Omental fat pad (tissue), 4 donors: ENCODE measurements around the gene CDH3. TPM values are rescaled to one million over a fixed set of nuclear protein-coding genes. Genes with fewer than 3 reads are reported as not detected.
"Not testable (repeated sequence)": the region's sequence is repeated elsewhere in the genome, so short reads cannot be mapped to it uniquely, and the experiment has no call there.

Experiments used
- ATAC-seq: fragments of 150-250 bp; one replicate; pipeline ENCODE4 v1.9.1; 2016; ENCODE audit warnings: mild to moderate bottlenecking, moderate library complexity; ENCODE audit not compliant: low FRiP score
- DNase-seq: peaks from one replicate; pipeline ENCODE4 v3.0.0-alpha.2; 2019; ENCODE audit warnings: low spot score
- CTCF ChIP-seq, 3 donors: fragments of 450-650 bp; IDR thresholded peaks; one replicate each; pipeline ENCODE4 v1.5.1; 2016 to 2017; ENCODE audit warnings: antibody characterized with exemption in 3 of 3, mild to moderate bottlenecking in 3 of 3, moderate library complexity in 2 of 3
- total RNA-seq, 4 donors: library from RNA; depleted of rRNA; stranded (reverse); fragments of >200 nt; gene quantifications; one replicate each; pipeline ENCODE4 v1.1.0, GENCODE V29; 2016

The CDH3 gene
- total RNA-seq, 4 donors from 2014 or later = 8.3 to 22.4 (median 11.5) TPM; not detected in 1

DNA sequence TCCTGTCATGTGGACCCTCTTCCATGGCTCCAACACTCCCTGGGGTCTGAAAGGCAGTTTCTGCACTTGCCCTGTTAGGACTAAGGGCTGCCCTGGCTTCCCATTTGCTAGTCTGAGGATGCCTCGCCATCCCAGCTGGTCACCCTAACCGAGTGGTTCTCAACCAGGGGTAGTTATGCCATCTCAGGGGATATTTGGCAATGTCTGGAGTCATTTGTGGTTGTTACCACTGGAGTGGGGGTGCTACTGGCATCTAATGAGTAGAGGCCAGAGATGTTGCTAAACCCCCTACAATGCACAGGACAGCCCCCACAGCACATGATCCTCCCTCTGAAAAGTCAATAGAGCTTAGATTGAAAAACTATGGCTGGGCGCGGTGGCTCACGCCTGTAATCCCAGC, 65.1 kb downstream of the CDH3 start:
- no peak for ATAC-seq

GRCh38 chr16:68711421-68712139, 66.5 kb downstream of the CDH3 start:
- DNase-seq (no peak), ATAC-seq (no peak)
- TF ChIP-seq CTCF (IDR thresholded peaks at IDR 0.05) = no peak

More for the DNA sequence above, 65.1 kb downstream of the CDH3 start:
- no peak for DNase-seq
- TF ChIP-seq CTCF (IDR thresholded peaks at IDR 0.05) = no peak

GRCh38 chr16:68713361-68713760, 68.3 kb downstream of the CDH3 start:
- TF ChIP-seq CTCF (IDR thresholded peaks at IDR 0.05) = no peak
- ATAC-seq (no peak), DNase-seq (no peak)

GRCh38 chr16:68715471-68715870, 70.4 kb downstream of the CDH3 start:
- DNase-seq = no peak
- TF ChIP-seq CTCF (IDR thresholded peaks at IDR 0.05) = no peak
- ATAC-seq = no peak

- DNase-seq, ATAC-seq: not testable (repeated sequence)
These were observed 71.4 kb downstream of the CDH3 start for GRCh38 chr16:68716516-68716915.

GRCh38 chr16:68717684-68718083, 72.6 kb downstream of the CDH3 start:
- no peak for TF ChIP-seq CTCF (IDR thresholded peaks at IDR 0.05)
- no peak for ATAC-seq
- no peak for DNase-seq

DNA sequence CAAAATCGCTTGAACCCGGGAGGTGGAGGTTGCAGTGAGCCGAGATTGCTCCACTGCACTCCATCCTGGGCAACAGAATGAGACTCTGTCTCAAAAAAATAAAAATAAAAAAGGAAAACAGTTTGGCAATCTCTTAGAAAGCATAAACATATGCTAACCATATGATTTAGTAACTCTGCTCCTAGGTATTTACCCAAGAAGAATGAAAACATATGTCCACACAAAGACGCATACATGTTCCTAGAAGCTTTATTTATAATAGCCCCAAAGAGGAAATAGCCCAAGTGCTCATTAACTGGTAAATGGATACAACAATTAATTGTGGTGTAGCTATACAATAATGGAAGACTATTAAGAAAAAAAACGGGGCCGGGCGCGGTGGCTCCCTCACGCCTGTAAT, 73.5 kb downstream of the CDH3 start:
- ATAC-seq (no peak), DNase-seq (no peak)
- no peak for TF ChIP-seq CTCF (IDR thresholded peaks at IDR 0.05)
